Measurements from ENCODE around the gene OR7G3.

The OR7G3 gene

DNA sequence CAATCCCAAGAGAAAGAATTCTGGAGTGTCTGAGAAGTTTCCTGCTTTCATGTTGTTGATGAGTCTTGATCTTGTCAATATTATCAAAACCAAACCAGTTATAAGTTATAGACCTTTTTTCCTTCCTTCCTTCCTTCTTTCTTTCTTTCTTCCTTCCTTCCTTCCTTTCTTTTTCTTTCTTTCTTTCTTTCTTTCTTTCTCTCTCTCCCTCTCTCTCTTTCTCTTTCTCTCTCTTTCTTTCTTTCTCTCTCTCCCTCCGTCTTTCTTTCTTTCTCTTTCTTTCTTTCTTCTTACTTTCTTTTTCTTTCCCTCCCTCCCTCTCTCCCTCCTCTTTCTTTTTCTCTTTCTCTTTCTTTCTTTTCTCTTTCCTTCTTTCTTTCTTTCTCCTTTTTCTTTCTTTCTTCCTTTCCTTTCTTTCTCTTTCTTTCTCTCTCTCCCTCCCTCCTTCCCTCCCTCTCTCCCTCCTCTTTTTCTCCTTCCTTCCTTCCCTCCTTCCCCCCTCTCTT, at the start of gene OR7G3:
Gene OR7G3 (minus strand): TSS at position 51 of the 506 bp plus-strand sequence. CDS start 0 bp downstream, at position 51.
- TF ChIP-seq, protein P1, sequence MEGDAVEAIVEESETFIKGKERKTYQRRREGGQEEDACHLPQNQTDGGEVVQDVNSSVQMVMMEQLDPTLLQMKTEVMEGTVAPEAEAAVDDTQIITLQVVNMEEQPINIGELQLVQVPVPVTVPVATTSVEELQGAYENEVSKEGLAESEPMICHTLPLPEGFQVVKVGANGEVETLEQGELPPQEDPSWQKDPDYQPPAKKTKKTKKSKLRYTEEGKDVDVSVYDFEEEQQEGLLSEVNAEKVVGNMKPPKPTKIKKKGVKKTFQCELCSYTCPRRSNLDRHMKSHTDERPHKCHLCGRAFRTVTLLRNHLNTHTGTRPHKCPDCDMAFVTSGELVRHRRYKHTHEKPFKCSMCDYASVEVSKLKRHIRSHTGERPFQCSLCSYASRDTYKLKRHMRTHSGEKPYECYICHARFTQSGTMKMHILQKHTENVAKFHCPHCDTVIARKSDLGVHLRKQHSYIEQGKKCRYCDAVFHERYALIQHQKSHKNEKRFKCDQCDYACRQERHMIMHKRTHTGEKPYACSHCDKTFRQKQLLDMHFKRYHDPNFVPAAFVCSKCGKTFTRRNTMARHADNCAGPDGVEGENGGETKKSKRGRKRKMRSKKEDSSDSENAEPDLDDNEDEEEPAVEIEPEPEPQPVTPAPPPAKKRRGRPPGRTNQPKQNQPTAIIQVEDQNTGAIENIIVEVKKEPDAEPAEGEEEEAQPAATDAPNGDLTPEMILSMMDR (IDR thresholded peaks at IDR 0.05): no peak
- H3K27ac ChIP-seq: no peak within 1 kb of the TSS
- H3K4me3 ChIP-seq: no peak within 1 kb of the TSS
- no peak for DNase-seq (ENCODE audit: low spot score)

DNA sequence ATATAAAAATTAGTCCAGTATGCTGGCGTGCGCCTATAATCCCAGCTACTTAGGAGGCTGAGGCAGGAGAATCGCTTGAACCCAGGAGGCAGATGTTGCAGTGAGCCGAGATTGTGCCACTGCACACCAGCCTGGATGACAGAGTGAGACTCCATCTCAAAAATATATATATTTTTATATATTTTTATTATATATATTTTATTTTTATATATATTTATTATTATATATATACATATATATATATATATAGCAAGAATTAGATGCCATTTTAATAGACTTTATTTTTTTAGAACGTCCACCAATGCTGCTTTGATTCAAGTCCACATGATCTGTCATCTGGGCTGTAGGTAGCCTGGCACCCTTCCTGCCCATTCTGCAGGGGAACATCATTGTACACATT, 48.6 kb upstream of the OR7G3 start:
- TF ChIP-seq, protein P1 (IDR thresholded peaks at IDR 0.05): no peak
- DNase-seq (ENCODE audit: low spot score): no peak
- H3K27ac ChIP-seq: no peak overlapping the region
- H3K4me3 ChIP-seq: no peak overlapping the region

DNA sequence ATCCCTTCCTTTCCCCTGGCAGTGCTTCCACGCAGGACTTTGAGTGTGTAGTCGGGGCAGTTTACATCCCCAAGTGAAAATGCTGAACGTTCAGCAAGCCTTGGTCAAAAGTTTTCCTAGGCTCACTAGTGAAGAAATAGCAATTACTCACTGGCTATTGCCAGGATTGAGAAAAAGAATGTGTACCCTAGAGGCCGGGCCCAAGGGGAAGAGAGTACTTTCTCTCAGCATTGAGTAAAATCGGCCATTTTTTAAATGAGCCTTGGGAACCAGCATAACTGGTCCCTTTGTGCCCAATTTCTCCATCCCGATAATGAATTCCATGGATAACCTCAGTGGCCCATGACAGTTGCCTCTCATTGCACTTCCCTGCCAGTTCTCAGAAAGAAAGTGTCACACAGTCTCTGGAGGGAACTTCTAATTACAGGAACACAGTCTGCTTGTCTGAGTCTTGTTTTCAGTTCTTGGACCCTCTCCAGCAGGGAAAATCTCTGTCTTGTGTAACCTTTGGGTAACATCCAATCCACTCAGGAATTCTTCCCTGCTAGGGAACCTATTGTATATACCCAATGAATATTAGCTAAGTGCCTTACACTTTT, 44.7 kb upstream of the OR7G3 start:
- Histone ChIP-seq H3K27ac (no peak overlapping the region), H3K4me3 (no peak overlapping the region)
- TF ChIP-seq, protein P1 (IDR thresholded peaks at IDR 0.05): no peak
- no peak for DNase-seq (ENCODE audit: low spot score)

DNA sequence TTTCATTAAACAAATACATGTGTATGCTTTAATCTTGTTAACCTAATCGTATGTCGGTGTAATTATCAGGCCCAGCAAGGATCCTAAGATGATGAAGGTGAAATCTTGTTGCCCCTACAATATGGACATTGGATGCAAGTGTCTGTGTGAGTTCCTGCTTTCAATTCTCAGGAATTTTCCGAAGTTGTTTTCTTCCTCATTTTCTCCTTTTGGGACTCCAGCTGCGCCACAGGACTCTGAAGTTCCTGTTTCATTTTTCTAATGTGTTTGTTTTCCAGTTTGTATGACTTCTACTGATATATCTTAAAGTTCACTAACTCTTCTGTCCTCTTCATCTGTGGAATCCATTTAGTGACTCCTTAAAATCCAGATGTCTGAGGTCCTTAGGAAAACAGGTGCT, 40.1 kb upstream of the OR7G3 start:
- H3K4me3 ChIP-seq: no peak overlapping the region
- TF ChIP-seq, protein P1 (IDR thresholded peaks at IDR 0.05): no peak

DNA sequence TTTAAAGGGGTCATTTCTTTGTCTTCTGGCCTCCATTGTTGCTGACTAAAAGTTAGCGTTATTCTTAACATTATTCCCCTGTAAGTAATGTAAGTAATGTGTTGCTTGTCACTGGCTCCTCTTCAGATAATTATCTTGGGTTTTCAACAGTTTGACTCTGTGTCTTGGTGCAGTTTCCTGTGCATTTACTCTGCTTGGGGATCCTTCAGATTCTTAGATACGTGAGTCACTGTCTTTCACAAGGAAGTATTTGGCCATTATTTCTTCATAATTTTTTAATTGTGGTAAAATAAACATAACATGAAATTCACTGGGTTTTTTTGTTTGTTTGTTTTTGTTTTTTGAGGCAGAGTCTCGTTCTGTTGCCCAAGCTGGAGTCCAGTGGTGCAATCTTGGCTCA, 38.5 kb upstream of the OR7G3 start:
- TF ChIP-seq, protein P1 (IDR thresholded peaks at IDR 0.05): no peak
- Histone ChIP-seq H3K27ac (no peak overlapping the region), H3K4me3 (no peak overlapping the region)
- DNase-seq (ENCODE audit: low spot score): no peak

More for the DNA sequence above, 40.1 kb upstream of the OR7G3 start:
- H3K27ac ChIP-seq: no peak overlapping the region
- DNase-seq (ENCODE audit: low spot score): no peak

DNA sequence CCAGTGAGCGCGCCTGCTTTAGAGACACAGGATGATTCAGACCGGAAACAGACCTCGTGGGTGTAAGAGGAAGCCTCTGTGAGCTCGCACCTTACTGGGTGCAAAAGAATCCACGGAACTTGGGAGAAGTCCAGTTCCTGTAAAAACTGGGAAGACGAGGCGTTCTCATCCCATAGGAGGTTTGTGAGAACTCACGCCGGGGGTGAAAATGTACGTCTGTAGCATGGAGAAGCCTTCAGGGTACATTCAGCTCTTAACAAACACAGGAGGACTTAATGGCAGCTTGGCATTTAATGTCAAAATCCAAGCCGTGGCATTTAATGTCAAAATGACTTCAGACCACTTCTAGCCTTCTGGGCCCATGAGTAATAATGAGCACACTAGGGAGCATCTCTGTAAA, 34.7 kb upstream of the OR7G3 start:
- TF ChIP-seq, protein P1 (IDR thresholded peaks at IDR 0.05): no peak
- DNase-seq (ENCODE audit: low spot score): no peak

DNA sequence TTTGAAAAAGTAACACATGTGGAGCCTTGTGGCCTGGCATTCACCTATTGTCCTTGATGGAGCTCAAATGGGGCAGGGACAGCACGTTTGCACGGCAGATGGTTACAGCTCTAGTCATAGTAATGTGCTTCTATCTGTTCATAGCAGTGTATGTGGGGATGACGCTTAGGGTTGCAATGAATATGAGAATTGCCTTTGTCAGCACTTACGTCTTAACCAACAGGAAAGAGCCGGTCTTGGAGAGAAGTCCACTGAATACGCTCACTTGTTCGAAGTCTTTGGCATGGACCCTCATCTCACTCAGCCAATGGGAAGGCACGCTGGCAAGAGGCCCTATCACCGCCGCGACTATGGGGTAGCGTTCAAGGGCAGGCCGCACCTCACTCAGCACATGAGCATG, 33.1 kb upstream of the OR7G3 start:
- H3K4me3 ChIP-seq: no peak overlapping the region
- no peak overlapping the region for H3K27ac ChIP-seq
- no peak for DNase-seq (ENCODE audit: low spot score)
- TF ChIP-seq, protein P1 (IDR thresholded peaks at IDR 0.05): no peak

More for the DNA sequence above, 34.7 kb upstream of the OR7G3 start:
- no peak overlapping the region for H3K27ac ChIP-seq
- no peak overlapping the region for H3K4me3 ChIP-seq
